HG03139 (cell line): Measurements from ENCODE around the gene PGLYRP4.
"Not testable (repeated sequence)": the region's sequence is repeated elsewhere in the genome, so short reads cannot be mapped to it uniquely, and the experiment has no call there.

Source experiments
- ATAC-seq: cut with Tn5 transposase; IDR thresholded peaks from one replicate; pipeline ENCODE4 v1.9.1; 2021; ENCODE audit not compliant: unreplicated experiment

The PGLYRP4 gene

GRCh38 chr1:153341431-153341934, 7.2 kb downstream of the PGLYRP4 start:
- no peak for ATAC-seq

GRCh38 chr1:153340356-153340755, 8.3 kb downstream of the PGLYRP4 start:
- ATAC-seq, result no peak

- ATAC-seq, result no peak
Observed at GRCh38 chr1:153339802-153340201, 8.8 kb downstream of the PGLYRP4 start.

- ATAC-seq, result no peak
Observed at GRCh38 chr1:153337980-153338853, 10.4 kb downstream of the PGLYRP4 start.

GRCh38 chr1:153336650-153337049, 12.0 kb downstream of the PGLYRP4 start:
- ATAC-seq, result no peak

GRCh38 chr1:153333902-153334301, 14.7 kb downstream of the PGLYRP4 start:
- no peak for ATAC-seq

- ATAC-seq, result no peak
Observed at GRCh38 chr1:153324912-153325311, 23.7 kb downstream of the PGLYRP4 start.

- ATAC-seq, result no peak
Observed at GRCh38 chr1:153322568-153322967, 26.1 kb downstream of the PGLYRP4 start.

- not testable (repeated sequence) for ATAC-seq
Observed at GRCh38 chr1:153318145-153318544, 30.5 kb downstream of the PGLYRP4 start.

GRCh38 chr1:153316013-153316412, 32.6 kb downstream of the PGLYRP4 start:
- ATAC-seq, result not testable (repeated sequence)

- not testable (repeated sequence) for ATAC-seq
Observed at GRCh38 chr1:153314388-153314787, 34.3 kb downstream of the PGLYRP4 start.

- ATAC-seq, result no peak
Observed at GRCh38 chr1:153313288-153313687, 35.4 kb downstream of the PGLYRP4 start.

GRCh38 chr1:153312570-153313186, 36.0 kb downstream of the PGLYRP4 start, which contains the start of gene PGLYRP3:
TSS of gene PGLYRP3 (minus strand) at chr1:153312952. CDS start at chr1:153310665, 2,287 bp downstream.
- no peak for ATAC-seq

- ATAC-seq, result no peak
Observed at GRCh38 chr1:153310526-153310925, 38.1 kb downstream of the PGLYRP4 start.

- ATAC-seq, result no peak
Observed at GRCh38 chr1:153309441-153309840, 39.2 kb downstream of the PGLYRP4 start.

GRCh38 chr1:153308540-153308939, 40.1 kb downstream of the PGLYRP4 start:
- ATAC-seq, result no peak

GRCh38 chr1:153307221-153307600, 41.4 kb downstream of the PGLYRP4 start:
- ATAC-seq, result no peak

- no peak for ATAC-seq
Observed at GRCh38 chr1:153306303-153307220, 42.1 kb downstream of the PGLYRP4 start.

- ATAC-seq, result no peak
Observed at GRCh38 chr1:153305682-153306081, 43.0 kb downstream of the PGLYRP4 start.

GRCh38 chr1:153302308-153302707, 46.3 kb downstream of the PGLYRP4 start:
- no peak for ATAC-seq

GRCh38 chr1:153293851-153294250, 54.8 kb downstream of the PGLYRP4 start:
- no peak for ATAC-seq
